ENCODE results near the gene PSME3. TPM values are rescaled to one million over a fixed set of nuclear protein-coding genes. Genes with fewer than 3 reads are reported as not detected.

Gene PSME3
- total and polyA plus RNA-seq, 2 experiments from 2014 or later, result 93.5 to 178 TPM

DNA sequence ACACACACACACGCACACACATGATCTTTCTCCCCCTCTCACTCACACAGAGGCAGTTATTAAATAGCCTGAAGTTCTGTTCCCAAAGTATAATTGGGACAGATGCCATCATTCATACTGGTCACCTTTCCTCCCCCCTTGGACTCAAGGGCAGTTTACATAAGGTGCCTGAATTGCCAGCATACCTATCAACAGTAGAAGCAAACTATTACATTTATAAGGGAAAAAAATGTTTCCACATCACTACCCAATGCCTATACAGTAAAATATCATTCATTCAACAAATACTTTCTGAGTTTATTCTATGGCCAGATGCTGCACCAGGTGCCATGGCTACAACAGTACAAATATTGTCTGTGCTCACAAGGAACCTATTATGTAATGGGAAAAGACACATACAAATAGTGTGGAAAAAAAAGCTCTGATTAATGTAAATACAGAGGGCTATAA is 28.3 kb upstream of the PSME3 start (continued):
- TF ChIP-seq, protein P1, sequence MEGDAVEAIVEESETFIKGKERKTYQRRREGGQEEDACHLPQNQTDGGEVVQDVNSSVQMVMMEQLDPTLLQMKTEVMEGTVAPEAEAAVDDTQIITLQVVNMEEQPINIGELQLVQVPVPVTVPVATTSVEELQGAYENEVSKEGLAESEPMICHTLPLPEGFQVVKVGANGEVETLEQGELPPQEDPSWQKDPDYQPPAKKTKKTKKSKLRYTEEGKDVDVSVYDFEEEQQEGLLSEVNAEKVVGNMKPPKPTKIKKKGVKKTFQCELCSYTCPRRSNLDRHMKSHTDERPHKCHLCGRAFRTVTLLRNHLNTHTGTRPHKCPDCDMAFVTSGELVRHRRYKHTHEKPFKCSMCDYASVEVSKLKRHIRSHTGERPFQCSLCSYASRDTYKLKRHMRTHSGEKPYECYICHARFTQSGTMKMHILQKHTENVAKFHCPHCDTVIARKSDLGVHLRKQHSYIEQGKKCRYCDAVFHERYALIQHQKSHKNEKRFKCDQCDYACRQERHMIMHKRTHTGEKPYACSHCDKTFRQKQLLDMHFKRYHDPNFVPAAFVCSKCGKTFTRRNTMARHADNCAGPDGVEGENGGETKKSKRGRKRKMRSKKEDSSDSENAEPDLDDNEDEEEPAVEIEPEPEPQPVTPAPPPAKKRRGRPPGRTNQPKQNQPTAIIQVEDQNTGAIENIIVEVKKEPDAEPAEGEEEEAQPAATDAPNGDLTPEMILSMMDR (conservative IDR thresholded peaks at IDR 0.05; ENCODE audit: low read depth in 2 of 2), result no peak
- TF ChIP-seq POLR2AphosphoS5 (IDR thresholded peaks at IDR 0.05; ENCODE audit: low read depth), result no peak
- TF ChIP-seq NANOG (IDR thresholded peaks at IDR 0.05; ENCODE audit: borderline replicate concordance), result no peak
- TF ChIP-seq, protein P2, sequence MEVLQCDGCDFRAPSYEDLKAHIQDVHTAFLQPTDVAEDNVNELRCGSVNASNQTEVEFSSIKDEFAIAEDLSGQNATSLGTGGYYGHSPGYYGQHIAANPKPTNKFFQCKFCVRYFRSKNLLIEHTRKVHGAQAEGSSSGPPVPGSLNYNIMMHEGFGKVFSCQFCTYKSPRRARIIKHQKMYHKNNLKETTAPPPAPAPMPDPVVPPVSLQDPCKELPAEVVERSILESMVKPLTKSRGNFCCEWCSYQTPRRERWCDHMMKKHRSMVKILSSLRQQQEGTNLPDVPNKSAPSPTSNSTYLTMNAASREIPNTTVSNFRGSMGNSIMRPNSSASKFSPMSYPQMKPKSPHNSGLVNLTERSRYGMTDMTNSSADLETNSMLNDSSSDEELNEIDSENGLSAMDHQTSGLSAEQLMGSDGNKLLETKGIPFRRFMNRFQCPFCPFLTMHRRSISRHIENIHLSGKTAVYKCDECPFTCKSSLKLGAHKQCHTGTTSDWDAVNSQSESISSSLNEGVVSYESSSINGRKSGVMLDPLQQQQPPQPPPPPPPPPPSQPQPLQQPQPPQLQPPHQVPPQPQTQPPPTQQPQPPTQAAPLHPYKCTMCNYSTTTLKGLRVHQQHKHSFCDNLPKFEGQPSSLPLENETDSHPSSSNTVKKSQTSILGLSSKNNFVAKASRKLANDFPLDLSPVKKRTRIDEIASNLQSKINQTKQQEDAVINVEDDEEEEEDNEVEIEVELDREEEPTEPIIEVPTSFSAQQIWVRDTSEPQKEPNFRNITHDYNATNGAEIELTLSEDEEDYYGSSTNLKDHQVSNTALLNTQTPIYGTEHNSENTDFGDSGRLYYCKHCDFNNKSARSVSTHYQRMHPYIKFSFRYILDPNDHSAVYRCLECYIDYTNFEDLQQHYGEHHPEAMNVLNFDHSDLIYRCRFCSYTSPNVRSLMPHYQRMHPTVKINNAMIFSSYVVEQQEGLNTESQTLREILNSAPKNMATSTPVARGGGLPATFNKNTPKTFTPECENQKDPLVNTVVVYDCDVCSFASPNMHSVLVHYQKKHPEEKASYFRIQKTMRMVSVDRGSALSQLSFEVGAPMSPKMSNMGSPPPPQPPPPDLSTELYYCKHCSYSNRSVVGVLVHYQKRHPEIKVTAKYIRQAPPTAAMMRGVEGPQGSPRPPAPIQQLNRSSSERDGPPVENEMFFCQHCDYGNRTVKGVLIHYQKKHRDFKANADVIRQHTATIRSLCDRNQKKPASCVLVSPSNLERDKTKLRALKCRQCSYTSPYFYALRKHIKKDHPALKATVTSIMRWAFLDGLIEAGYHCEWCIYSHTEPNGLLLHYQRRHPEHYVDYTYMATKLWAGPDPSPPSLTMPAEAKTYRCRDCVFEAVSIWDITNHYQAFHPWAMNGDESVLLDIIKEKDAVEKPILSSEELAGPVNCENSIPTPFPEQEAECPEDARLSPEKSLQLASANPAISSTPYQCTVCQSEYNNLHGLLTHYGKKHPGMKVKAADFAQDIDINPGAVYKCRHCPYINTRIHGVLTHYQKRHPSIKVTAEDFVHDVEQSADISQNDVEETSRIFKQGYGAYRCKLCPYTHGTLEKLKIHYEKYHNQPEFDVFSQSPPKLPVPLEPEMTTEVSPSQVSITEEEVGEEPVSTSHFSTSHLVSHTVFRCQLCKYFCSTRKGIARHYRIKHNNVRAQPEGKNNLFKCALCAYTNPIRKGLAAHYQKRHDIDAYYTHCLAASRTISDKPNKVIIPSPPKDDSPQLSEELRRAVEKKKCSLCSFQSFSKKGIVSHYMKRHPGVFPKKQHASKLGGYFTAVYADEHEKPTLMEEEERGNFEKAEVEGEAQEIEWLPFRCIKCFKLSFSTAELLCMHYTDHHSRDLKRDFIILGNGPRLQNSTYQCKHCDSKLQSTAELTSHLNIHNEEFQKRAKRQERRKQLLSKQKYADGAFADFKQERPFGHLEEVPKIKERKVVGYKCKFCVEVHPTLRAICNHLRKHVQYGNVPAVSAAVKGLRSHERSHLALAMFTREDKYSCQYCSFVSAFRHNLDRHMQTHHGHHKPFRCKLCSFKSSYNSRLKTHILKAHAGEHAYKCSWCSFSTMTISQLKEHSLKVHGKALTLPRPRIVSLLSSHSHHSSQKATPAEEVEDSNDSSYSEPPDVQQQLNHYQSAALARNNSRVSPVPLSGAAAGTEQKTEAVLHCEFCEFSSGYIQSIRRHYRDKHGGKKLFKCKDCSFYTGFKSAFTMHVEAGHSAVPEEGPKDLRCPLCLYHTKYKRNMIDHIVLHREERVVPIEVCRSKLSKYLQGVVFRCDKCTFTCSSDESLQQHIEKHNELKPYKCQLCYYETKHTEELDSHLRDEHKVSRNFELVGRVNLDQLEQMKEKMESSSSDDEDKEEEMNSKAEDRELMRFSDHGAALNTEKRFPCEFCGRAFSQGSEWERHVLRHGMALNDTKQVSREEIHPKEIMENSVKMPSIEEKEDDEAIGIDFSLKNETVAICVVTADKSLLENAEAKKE (CRISPR knock-in tag; IDR thresholded peaks at IDR 0.05), result no peak

DNA sequence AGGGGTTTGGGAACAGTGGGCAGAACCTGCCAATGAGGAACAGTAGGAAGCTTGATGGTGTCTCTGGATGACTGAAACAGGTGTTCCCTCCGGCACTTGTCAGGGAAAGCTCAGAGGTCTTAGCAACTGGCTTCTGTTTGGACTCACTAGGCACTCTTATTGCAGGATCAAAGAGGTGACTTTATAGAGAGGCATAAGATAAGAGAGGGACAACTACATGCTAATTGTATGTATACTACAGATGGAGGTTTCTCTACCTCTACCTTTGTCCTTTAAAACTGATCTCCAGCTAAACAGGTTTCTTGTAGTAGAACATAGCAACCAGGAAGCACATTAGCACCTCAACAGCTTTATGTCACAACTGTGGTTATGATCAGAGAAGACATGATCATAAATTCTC is 26.9 kb upstream of the PSME3 start:
- DNase-seq (ENCODE audit: low spot score), result no peak
- Mint-ChIP-seq H3K36me3 (ENCODE audit: low read depth) (peaks cover 5% of the 10 kb centered on the region; the same call in 2 of the 3 replicates), H3K4me1 (no peaks in the 10 kb centered on the region), H3K9me3 (no peaks in the 10 kb centered on the region), H3K27me3 (ENCODE audit: insufficient read depth, low read depth, poor library complexity) (peaks cover 2% of the 10 kb centered on the region), H3K4me3 (no peak overlapping the region), H3K27ac (no peak overlapping the region)
- H3K4me2 ChIP-seq, result no peak overlapping the region
- peaks cover 12% of the 10 kb centered on the region; the same call in 1 of the 2 replicates for H3K36me3 ChIP-seq (ENCODE audit: insufficient read depth)
- H3F3A ChIP-seq (replicated peaks; ENCODE audit: low read depth), result no peaks in the 10 kb centered on the region
- no peak overlapping the region for H3K27ac ChIP-seq (ENCODE audit: low read depth)
- H3K79me2 ChIP-seq (replicated peaks; ENCODE audit: insufficient read depth), result no peaks in the 10 kb centered on the region
- H3K27me3 ChIP-seq (ENCODE audit: insufficient read depth), result 0 out of 2 replicates have a peak, but pooled peaks cover 5% of the 10 kb centered on the region
- no peak overlapping the region for H3K4me3 ChIP-seq
- H2AFZ ChIP-seq, result no peak overlapping the region
- H4K20me1 ChIP-seq (replicated peaks; ENCODE audit: insufficient read depth), result no peaks in the 10 kb centered on the region
- no peaks in the 10 kb centered on the region for H3K9me2 ChIP-seq (ENCODE audit: insufficient read depth)
- ATAC-seq, result no peak
- H3K4me1 ChIP-seq (ENCODE audit: insufficient read depth), result no peaks in the 10 kb centered on the region
- no peak for TF ChIP-seq ZNF114 (CRISPR knock-in tag; IDR thresholded peaks at IDR 0.05)
- TF ChIP-seq, protein P3, sequence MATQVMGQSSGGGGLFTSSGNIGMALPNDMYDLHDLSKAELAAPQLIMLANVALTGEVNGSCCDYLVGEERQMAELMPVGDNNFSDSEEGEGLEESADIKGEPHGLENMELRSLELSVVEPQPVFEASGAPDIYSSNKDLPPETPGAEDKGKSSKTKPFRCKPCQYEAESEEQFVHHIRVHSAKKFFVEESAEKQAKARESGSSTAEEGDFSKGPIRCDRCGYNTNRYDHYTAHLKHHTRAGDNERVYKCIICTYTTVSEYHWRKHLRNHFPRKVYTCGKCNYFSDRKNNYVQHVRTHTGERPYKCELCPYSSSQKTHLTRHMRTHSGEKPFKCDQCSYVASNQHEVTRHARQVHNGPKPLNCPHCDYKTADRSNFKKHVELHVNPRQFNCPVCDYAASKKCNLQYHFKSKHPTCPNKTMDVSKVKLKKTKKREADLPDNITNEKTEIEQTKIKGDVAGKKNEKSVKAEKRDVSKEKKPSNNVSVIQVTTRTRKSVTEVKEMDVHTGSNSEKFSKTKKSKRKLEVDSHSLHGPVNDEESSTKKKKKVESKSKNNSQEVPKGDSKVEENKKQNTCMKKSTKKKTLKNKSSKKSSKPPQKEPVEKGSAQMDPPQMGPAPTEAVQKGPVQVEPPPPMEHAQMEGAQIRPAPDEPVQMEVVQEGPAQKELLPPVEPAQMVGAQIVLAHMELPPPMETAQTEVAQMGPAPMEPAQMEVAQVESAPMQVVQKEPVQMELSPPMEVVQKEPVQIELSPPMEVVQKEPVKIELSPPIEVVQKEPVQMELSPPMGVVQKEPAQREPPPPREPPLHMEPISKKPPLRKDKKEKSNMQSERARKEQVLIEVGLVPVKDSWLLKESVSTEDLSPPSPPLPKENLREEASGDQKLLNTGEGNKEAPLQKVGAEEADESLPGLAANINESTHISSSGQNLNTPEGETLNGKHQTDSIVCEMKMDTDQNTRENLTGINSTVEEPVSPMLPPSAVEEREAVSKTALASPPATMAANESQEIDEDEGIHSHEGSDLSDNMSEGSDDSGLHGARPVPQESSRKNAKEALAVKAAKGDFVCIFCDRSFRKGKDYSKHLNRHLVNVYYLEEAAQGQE (IDR thresholded peaks at IDR 0.05; ENCODE audit: unreplicated experiment), result no peak
- no peak for TF ChIP-seq JUNB (IDR thresholded peaks at IDR 0.05; ENCODE audit: unreplicated experiment)
- TF ChIP-seq, protein P1 (conservative IDR thresholded peaks at IDR 0.05; ENCODE audit: low read depth in 2 of 2), result no peak
- no peak for TF ChIP-seq EZH2 (IDR thresholded peaks at IDR 0.05; ENCODE audit: low read depth, unreplicated experiment)
- TF ChIP-seq, protein P4, sequence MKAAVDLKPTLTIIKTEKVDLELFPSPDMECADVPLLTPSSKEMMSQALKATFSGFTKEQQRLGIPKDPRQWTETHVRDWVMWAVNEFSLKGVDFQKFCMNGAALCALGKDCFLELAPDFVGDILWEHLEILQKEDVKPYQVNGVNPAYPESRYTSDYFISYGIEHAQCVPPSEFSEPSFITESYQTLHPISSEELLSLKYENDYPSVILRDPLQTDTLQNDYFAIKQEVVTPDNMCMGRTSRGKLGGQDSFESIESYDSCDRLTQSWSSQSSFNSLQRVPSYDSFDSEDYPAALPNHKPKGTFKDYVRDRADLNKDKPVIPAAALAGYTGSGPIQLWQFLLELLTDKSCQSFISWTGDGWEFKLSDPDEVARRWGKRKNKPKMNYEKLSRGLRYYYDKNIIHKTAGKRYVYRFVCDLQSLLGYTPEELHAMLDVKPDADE (IDR thresholded peaks at IDR 0.05), result no peak
- no peak for TF ChIP-seq POLR2AphosphoS5 (IDR thresholded peaks at IDR 0.05; ENCODE audit: low read depth)
- no peak for TF ChIP-seq NANOG (IDR thresholded peaks at IDR 0.05; ENCODE audit: borderline replicate concordance)

All from GM23338 (cell line).